HG02852 (cell line): Measurements from ENCODE around the gene SLC26A5.
"Not testable (repeated sequence)": the region's sequence is repeated elsewhere in the genome, so short reads cannot be mapped to it uniquely, and the experiment has no call there.

Source experiments
- ATAC-seq: cut with Tn5 transposase; IDR thresholded peaks from one replicate; pipeline ENCODE4 v1.9.1; 2021; ENCODE audit warnings: mild to moderate bottlenecking, moderate library complexity; ENCODE audit not compliant: unreplicated experiment

Gene SLC26A5, protein sequence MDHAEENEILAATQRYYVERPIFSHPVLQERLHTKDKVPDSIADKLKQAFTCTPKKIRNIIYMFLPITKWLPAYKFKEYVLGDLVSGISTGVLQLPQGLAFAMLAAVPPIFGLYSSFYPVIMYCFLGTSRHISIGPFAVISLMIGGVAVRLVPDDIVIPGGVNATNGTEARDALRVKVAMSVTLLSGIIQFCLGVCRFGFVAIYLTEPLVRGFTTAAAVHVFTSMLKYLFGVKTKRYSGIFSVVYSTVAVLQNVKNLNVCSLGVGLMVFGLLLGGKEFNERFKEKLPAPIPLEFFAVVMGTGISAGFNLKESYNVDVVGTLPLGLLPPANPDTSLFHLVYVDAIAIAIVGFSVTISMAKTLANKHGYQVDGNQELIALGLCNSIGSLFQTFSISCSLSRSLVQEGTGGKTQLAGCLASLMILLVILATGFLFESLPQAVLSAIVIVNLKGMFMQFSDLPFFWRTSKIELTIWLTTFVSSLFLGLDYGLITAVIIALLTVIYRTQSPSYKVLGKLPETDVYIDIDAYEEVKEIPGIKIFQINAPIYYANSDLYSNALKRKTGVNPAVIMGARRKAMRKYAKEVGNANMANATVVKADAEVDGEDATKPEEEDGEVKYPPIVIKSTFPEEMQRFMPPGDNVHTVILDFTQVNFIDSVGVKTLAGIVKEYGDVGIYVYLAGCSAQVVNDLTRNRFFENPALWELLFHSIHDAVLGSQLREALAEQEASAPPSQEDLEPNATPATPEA

GRCh38 chr7:103446049-103446520, at the start of gene SLC26A5:
Gene SLC26A5, minus strand, starts transcription at chr7:103446207. Its CDS starts 24,693 bp downstream, at chr7:103421514.
- ATAC-seq = peak; percentile 63

- no peak for ATAC-seq
Observed at GRCh38 chr7:103487419-103487818, 41.4 kb upstream of the SLC26A5 start.

GRCh38 chr7:103486873-103487272, 40.9 kb upstream of the SLC26A5 start:
- not testable (repeated sequence) for ATAC-seq

- ATAC-seq = no peak
Observed at GRCh38 chr7:103480771-103481170, 34.8 kb upstream of the SLC26A5 start.

DNA sequence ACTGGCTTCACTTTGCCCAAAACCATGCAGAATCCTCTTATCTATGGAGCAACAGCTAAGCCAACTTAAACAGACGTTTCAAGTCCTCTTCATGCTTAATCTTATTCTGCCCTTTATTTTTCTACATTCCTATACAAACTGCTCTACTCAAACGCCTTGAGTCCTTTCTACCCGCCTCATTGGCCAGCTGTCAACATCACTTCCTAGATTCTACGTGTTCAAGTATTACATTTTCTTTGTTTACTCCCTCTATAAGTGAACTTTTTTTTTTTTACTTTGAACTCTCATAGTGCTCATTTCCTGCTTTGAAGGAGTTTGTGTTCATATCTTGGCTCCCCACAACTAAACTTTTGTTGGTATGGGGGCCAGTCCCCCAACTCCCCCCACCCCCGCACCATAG, 28.9 kb upstream of the SLC26A5 start:
- no peak for ATAC-seq

DNA sequence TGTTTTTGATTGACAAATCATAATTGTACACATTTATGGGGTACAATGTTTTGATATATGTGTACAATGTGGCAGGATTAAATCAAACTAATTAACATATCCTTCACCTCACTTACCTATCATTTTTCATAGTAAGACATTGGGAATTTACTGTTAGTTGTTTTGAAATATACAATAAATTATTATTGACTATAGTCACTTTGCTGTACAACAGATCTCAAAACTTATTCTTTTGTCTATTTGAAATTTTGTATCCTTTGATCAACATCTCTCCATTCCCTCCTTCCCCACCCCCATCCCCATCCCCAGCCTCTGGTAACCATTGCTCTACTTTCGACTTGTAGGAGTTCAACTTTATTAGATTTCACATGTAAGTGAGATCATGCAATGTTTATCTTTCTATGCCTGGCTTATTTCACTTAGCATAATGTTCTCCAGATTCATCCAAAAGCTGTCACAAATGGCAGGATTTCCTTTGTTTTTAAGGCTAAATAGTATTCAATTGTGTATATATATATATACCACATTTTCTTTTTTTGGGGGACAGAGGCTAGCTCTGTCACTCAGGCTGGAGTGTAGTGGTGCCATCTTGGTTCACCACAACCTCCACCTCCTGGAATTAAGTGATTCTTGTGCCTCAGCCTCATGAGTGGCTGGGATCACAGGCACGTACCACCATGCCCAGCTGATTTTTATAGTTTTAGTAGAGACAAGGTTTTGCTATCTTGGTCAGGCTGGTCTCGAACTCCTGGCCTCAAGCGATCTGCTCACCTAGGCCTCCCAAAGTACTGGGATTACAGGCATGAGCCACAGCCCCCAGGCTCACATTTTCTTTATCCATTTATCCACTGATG, 23.3 kb upstream of the SLC26A5 start:
- ATAC-seq = no peak

DNA sequence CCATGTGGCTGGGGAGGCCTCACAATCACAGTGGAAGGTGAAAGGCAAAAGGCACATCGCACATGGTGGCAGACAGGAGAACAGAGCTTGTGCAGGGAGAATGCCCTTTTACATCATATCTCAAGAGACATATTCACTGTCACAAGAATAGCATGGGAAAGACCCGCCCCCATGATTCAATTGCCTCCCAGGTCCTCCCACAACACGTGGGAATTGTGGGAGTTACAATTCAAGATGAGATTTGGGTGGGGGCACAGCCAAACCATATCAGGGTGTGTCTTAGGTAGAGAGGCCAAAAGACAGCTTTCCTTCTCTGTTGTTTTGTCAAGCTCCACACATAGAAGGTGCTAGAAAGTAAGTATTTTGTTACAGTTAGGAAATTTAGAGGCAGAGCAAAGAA, 20.8 kb upstream of the SLC26A5 start:
- no peak for ATAC-seq

- ATAC-seq = no peak
Observed at GRCh38 chr7:103462358-103462757, 16.4 kb upstream of the SLC26A5 start.

GRCh38 chr7:103447073-103447960, 1.3 kb upstream of the SLC26A5 start:
- peak; percentile 81 for ATAC-seq

GRCh38 chr7:103445228-103446048, 569 bp downstream of the SLC26A5 start:
- ATAC-seq = peak; percentile 21

- no peak for ATAC-seq
Observed at GRCh38 chr7:103439661-103440060, 6.3 kb downstream of the SLC26A5 start.

DNA sequence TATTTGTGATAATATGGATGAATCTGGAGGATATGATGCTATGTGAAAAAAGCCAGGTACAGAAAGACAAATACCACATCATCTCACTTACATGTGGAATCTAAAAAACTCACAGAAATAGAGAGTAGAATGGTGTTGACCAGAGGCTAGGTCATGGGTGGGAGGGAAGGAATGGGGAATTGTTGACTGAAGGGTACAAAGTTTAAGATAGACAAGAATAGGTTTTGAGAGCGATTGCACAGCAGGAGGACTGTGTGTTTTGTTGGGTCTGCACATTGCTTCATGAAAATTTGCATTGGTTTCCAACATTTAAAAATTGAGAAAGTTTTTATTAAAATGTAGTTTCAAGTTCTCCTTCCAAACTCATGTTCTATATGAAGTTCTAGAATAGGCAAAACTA, 8.4 kb downstream of the SLC26A5 start:
- ATAC-seq = no peak

GRCh38 chr7:103432712-103433111, 13.3 kb downstream of the SLC26A5 start:
- ATAC-seq = peak; percentile 96

GRCh38 chr7:103425177-103425576, 20.8 kb downstream of the SLC26A5 start:
- ATAC-seq = no peak

DNA sequence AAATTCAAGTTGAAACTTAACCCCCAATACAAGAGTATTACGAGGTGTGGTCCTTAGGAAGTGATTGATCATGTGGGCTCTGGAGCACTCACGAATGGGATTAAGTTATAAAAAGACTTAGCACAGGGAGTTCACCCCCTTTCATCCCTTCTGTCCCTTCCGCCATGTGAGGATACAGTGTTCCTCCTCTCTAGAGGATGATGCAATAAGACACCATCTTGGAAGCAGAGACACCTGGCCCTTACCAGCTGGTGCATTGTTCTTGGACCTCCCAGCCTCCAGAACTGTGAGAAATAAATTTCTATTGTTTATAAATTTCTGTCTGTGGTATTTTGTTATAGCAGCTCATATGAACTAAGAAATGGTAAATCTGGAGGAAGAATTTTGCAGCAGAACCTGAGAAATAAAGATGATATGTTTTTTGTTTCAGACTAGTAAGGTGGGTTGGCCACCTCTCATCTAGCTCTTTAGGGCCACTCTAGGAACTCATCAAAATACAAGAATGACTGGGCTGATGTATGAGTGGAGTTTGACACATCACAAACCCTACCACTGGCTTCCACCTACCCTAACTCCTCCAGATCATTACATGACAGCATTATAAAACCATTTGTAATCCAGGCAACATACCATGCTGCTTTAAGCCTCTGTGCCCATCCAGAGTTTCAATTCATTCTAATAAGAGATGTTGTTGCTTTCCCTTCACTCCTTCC, 22.4 kb downstream of the SLC26A5 start:
- no peak for ATAC-seq

DNA sequence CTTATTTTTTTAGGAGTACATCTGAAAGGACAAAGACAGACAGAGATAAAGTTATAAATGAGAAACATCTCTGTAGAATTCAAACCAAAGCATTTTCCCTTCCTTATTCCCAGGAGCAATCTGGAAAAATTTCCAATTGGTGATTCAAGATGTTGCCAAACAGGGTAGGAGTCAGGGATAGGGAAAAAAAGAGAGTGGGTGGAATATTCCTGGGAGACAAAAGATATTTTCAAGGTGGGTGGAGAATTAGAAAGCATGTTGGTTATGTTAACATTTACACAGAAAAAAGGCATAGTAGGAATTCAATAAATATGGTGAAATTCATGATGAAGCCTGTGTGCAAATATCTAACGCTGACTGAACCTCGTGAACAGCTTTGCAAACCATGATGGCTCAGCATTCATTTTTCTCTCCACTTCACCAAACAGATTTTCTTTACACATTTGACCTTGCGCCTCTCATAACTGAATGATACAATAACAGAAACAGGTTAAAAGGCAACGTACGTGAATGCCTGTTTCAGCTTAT, 25.1 kb downstream of the SLC26A5 start:
- no peak for ATAC-seq

GRCh38 chr7:103418241-103418640, 27.8 kb downstream of the SLC26A5 start:
- ATAC-seq = no peak

- ATAC-seq = no peak
Observed at GRCh38 chr7:103413407-103413806, 32.6 kb downstream of the SLC26A5 start.
